Camera-type eye (tissue), 1 donor: ENCODE results near the gene ZRANB1. TPM values are rescaled to one million over a fixed set of nuclear protein-coding genes. Genes with fewer than 3 reads are reported as not detected.

ENCODE experiments used
- total RNA-seq: library from RNA; depleted of rRNA; stranded (reverse); fragments of >200 nt; gene quantifications from one replicate; pipeline ENCODE4 v1.2.3, GENCODE V29; 2014

ZRANB1 gene
- total RNA-seq: 66.2 TPM

DNA sequence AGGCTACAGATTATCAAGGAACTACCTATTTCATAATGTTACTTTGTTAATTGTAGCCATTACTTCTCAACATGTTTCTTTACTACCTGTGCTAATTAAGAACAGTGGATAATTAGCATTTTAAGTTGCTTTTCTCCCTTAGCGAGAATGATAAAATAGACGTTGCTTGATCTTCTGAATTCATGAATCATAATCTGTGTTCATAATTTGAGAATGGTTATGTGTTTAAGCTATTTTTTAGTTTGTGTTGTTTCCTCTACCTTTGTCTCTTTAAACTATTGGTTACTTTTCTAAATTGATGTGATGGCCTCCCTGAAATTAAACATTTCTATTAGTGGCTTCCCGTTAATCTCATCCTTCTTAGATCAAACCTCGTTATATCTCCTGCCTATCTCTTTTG lies at the start of gene ZRANB1:
TSS of gene ZRANB1 (plus strand) at position 301 of the 400 bp plus-strand sequence. CDS start 371 bp downstream, outside the sequence.

Other genes starting within 250 kb of the ZRANB1 start
- 25.5 TPM for gene FAM53B, start 197.7 kb upstream of the ZRANB1 start, total RNA-seq
- gene EEF1AKMT2, start 150.2 kb upstream of the ZRANB1 start, total RNA-seq: 46.9 TPM
- 22.2 TPM for gene ABRAXAS2, start 140.3 kb upstream of the ZRANB1 start, total RNA-seq
- 121 TPM for gene CTBP2, start 218.4 kb downstream of the ZRANB1 start, total RNA-seq